ENCODE measurements around the gene CHID1. TPM values are rescaled to one million over a fixed set of nuclear protein-coding genes. Genes with fewer than 3 reads are reported as not detected.

Gene CHID1
- total and polyA plus RNA-seq, 8 donors, result 35.4 to 121 (median 52.1) TPM

DNA sequence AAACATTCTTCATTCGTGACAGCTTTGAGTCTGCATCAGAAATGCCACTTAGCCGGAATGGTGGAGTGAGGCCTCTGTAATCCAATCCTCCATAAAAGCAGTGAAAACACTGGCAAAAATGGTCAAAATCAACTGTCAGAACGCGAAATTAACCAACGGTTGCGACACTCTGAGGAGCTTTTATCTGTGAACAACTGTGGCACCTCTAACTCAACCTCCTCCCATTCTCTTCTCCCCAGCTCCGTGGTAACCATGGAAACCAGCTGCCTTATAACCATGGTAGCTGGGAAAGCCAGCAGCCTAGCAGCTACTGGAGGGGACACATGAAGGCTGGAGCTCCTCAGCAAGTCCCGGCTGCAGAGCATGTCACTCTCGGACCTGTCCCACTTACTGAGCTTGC, 35.4 kb upstream of the CHID1 start:
- Histone ChIP-seq H3K27me3 (no peaks in the 10 kb centered on the region), H3K36me3 (peaks cover 0 to 50% (median 33%) of the 10 kb centered on the region in 4 donors), H3K4me3 (no peak overlapping the region), H3K9me3 (peaks cover 0 to 15% (median 6%) of the 10 kb centered on the region in 4 donors), H3K27ac (no peak overlapping the region), H3K4me1 (peaks cover 0 to 43% (median 24%) of the 10 kb centered on the region in 4 donors)
- peak in 1 of 2 donors; percentile 39 for DNase-seq
- WGBS, 5 donors, result 75 to 86% (median 78%) methylated on average over 9 of the region's 9 CpGs
- intact Hi-C loops (cut with DNase I; ENCODE audit: low total_unique reads), result no loop called here
- TF ChIP-seq POLR2AphosphoS5 (IDR thresholded peaks at IDR 0.05), result no peak
- no peak for TF ChIP-seq EP300 (IDR thresholded peaks at IDR 0.05)
- TF ChIP-seq, protein P1, sequence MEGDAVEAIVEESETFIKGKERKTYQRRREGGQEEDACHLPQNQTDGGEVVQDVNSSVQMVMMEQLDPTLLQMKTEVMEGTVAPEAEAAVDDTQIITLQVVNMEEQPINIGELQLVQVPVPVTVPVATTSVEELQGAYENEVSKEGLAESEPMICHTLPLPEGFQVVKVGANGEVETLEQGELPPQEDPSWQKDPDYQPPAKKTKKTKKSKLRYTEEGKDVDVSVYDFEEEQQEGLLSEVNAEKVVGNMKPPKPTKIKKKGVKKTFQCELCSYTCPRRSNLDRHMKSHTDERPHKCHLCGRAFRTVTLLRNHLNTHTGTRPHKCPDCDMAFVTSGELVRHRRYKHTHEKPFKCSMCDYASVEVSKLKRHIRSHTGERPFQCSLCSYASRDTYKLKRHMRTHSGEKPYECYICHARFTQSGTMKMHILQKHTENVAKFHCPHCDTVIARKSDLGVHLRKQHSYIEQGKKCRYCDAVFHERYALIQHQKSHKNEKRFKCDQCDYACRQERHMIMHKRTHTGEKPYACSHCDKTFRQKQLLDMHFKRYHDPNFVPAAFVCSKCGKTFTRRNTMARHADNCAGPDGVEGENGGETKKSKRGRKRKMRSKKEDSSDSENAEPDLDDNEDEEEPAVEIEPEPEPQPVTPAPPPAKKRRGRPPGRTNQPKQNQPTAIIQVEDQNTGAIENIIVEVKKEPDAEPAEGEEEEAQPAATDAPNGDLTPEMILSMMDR (IDR thresholded peaks at IDR 0.05), result no peak
- no peak for TF ChIP-seq POLR2A (IDR thresholded peaks at IDR 0.05)

DNA sequence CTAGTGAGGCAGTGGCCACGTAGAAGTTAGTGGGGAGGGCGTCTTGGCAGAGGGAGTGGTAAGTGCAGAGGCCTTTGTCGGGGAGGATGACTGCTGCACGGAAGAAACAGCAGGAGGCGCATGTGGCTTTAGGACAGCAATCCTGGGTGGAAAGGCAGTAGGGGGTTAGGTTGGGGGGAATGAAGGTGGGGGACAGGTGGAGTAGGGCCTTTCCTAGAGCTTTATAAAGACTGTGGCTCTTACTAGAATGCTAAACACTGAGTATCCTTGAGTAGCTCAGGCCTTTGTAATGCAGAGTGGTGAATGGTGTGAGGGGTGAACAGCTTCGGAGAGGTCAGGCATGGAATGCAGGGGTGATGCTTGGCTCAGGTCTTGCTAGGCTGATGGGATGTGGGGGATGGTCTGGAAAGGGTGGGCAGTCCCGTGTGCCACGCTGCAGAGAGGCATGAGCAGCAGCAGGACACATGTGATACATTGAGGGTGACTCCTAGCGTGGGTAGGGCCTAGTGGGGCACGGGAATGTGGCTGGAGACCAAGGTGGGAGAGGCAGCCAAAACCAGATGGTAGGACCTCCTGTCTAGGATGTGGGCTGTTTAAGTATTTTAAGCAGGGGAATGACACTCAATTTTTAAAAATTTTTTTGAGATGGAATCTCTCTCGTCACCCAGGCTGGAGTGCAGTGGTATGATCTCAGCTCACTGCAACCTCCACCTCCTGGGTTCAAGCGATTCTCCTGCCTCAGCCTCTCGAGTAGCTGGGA, 34.3 kb upstream of the CHID1 start:
- peak in 1 of 2 donors; percentile 59 for DNase-seq
- TF ChIP-seq, protein P1 (IDR thresholded peaks at IDR 0.05), result no peak
- TF ChIP-seq POLR2A (IDR thresholded peaks at IDR 0.05), result no peak
- TF ChIP-seq POLR2AphosphoS5 (IDR thresholded peaks at IDR 0.05), result no peak
- TF ChIP-seq EP300 (IDR thresholded peaks at IDR 0.05), result no peak
- Histone ChIP-seq H3K27ac (no peak overlapping the region), H3K4me3 (no peak overlapping the region), H3K27me3 (no peaks in the 10 kb centered on the region), H3K36me3 (peaks cover 0 to 50% (median 31%) of the 10 kb centered on the region in 4 donors), H3K9me3 (peaks cover 0 to 12% (median 6%) of the 10 kb centered on the region in 4 donors), H3K4me1 (peaks cover 8 to 49% (median 33%) of the 10 kb centered on the region in 4 donors)
- 59 to 74% (median 67%) methylated on average over 13 of the region's 13 CpGs for WGBS, 5 donors
- intact Hi-C loops (cut with DNase I; ENCODE audit: low total_unique reads), result no loop called here

DNA sequence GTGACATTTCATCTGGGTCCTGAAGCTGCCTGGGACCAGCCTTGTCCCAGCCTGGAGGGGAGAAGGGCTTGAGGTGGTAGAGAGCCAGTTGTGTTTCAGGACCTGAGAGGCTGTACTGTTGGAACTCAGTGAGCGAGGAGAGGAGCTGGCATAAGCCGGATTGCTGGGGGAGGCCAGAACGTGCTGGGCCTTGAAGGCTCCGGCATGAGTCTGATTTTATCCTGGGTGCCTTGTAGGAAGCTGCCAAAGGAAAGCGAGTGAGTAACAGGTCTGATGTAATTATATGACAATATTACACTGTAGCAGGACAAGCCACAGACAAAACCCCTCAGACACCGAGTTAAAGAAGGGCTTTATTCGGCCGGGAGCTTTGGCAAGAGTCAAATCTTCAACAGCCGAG, 32.2 kb upstream of the CHID1 start:
- H3K27ac ChIP-seq, result no peak overlapping the region

DNA sequence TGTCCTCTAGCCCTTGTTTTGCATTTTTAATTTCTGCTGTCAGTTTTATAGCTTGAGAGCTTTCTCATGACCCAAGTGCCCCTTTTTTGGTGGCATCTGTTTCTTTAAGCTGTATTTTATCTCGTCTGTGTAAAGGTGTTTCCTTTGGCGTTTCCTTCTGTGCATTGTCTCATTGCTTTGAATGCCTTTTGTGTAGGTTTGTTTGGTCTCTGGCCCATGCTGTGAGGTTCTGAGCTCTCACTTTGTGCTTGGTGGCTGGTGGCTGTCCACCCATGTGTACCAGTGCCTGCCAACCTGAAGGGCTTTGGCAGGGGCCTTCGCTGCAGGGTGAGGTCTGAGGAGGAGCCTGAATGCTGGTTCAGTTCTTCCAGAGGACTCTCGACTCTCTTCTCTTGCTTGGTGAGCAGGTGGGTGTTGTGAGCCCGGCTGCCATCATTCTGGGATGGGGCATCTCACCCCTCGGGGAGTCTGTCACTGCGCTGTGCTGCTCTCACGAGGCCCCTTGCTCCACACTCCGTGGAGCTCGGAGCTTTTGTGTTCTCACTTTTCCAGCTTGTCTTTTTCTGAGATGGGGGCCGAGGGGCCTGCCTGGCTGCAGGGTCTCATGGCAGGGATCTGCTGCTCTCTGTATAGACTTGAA, 30.0 kb upstream of the CHID1 start:
- Histone ChIP-seq H3K36me3 (peaks cover 0 to 17% (median 13%) of the 10 kb centered on the region in 4 donors), H3K4me3 (no peak overlapping the region), H3K27ac (no peak overlapping the region), H3K27me3 (no peaks in the 10 kb centered on the region), H3K9me3 (no peaks in the 10 kb centered on the region), H3K4me1 (peaks cover 8 to 64% (median 43%) of the 10 kb centered on the region in 4 donors)
- DNase-seq, result no peak
- WGBS, 5 donors, result 56 to 74% (median 57%) methylated on average over 9 to 11 of the region's 11 CpGs
- TF ChIP-seq POLR2A (IDR thresholded peaks at IDR 0.05), result no peak
- TF ChIP-seq EP300 (IDR thresholded peaks at IDR 0.05), result no peak
- intact Hi-C loops (cut with DNase I; ENCODE audit: low total_unique reads), result no loop called here

More for the DNA sequence above, 32.2 kb upstream of the CHID1 start:
- no peak overlapping the region for H3K4me3 ChIP-seq
- no peaks in the 10 kb centered on the region for H3K27me3 ChIP-seq
- peaks cover 0 to 35% (median 26%) of the 10 kb centered on the region in 4 donors for H3K36me3 ChIP-seq
- H3K4me1 ChIP-seq, result peaks cover 8 to 58% (median 41%) of the 10 kb centered on the region in 4 donors
- TF ChIP-seq POLR2AphosphoS5 (IDR thresholded peaks at IDR 0.05), result no peak
- TF ChIP-seq EP300 (IDR thresholded peaks at IDR 0.05), result no peak
- TF ChIP-seq POLR2A (IDR thresholded peaks at IDR 0.05), result no peak
- intact Hi-C loops (cut with DNase I; ENCODE audit: low total_unique reads), result no loop called here
- H3K9me3 ChIP-seq, result no peaks in the 10 kb centered on the region
- WGBS, 5 donors, result 74 to 86% (median 83%) methylated on average over 8 to 9 of the region's 9 CpGs
- DNase-seq, result no peak

DNA sequence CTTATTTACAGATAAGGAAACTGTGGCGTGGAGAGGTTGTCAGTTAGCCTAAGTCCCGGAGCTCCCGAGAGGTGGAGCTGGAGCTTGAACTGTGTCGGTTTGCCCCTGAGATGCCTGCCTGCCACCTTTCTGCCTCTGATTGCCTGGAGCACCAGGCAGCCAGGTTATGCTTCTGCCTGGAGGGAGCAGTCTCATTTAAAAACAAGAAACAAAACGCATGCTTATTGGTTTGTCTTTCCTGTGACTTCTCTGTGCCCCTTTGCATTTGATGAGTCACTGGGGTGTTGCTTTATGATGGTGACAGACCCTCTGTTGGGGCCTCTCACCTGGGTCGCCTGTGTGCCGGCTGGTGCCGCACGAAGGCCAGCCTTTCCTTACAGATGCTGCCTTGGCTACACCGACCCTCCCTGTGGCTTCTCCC, 27.2 kb upstream of the CHID1 start:
- DNase-seq, result no peak
- no peaks in the 10 kb centered on the region for H3K27me3 ChIP-seq
- WGBS, 5 donors, result 65 to 80% (median 71%) methylated on average over 10 of the region's 10 CpGs
- intact Hi-C loops (cut with DNase I; ENCODE audit: low total_unique reads), result no loop called here
- peaks cover 15 to 57% (median 51%) of the 10 kb centered on the region in 4 donors for H3K4me1 ChIP-seq
- no peaks in the 10 kb centered on the region for H3K9me3 ChIP-seq
- TF ChIP-seq EP300 (IDR thresholded peaks at IDR 0.05) (no peak), POLR2A (IDR thresholded peaks at IDR 0.05) (no peak), POLR2AphosphoS5 (IDR thresholded peaks at IDR 0.05) (no peak)
- TF ChIP-seq, protein P1 (IDR thresholded peaks at IDR 0.05), result no peak
- no peak overlapping the region for H3K27ac ChIP-seq
- H3K36me3 ChIP-seq, result peaks cover 0 to 4% (median 0%) of the 10 kb centered on the region in 4 donors
- H3K4me3 ChIP-seq, result no peak overlapping the region

Measured in stomach (tissue), 9 donors.